ENCODE results near the gene IGSF3. TPM values are rescaled to one million over a fixed set of nuclear protein-coding genes. Genes with fewer than 3 reads are reported as not detected.
A peak's percentile ranks its signal among the peaks of the same experiment; 100 is the strongest.

The IGSF3 gene
- total RNA-seq, 1 experiment from 2014 or later = 3.5 TPM

DNA sequence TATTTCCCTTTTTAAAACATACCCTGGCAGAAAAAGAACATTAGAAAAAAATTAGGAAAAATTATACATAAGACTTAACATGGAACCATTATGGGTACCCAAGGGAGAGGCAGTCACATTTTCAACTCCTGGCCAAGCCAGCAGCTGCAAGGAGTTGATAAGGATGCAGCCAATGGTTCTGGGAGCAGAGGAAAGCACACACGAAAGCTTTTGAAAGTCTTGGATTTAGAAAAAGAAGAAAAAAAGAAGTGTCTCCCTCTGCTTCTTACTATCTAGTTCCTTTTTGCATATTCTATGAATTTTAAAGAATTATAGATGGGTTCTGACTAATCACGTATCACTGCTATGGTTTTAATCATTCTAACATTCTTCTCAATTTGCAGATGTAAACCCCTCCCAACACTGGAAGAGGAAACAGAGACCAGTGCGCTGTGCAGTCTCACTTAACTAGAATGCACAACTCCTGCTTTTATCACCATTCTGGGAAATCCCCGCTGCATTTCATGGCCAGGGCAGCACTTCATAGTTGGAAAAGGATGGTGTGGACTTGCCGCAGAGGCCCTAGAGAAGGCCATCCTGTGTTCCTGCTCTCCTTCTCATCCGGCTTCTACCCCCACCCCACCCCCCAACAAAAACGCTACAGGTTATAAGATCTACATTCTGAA lies 94.0 kb downstream of the IGSF3 start:
- DNase-seq (ENCODE audit: unreplicated experiment) = no peak
- Mint-ChIP-seq H3K27me3 (ENCODE audit: insufficient read depth, unreplicated experiment) (no peaks in the 10 kb centered on the region), H3K4me3 (ENCODE audit: unreplicated experiment) (no peak overlapping the region), H3K4me1 (ENCODE audit: insufficient read depth, unreplicated experiment) (peaks cover 21% of the 10 kb centered on the region), H3K9me3 (ENCODE audit: unreplicated experiment) (no peaks in the 10 kb centered on the region), H3K36me3 (ENCODE audit: insufficient read depth, unreplicated experiment) (peaks cover 12% of the 10 kb centered on the region), H3K27ac (ENCODE audit: low read depth, unreplicated experiment) (no peak overlapping the region)
- TF ChIP-seq, protein P1, sequence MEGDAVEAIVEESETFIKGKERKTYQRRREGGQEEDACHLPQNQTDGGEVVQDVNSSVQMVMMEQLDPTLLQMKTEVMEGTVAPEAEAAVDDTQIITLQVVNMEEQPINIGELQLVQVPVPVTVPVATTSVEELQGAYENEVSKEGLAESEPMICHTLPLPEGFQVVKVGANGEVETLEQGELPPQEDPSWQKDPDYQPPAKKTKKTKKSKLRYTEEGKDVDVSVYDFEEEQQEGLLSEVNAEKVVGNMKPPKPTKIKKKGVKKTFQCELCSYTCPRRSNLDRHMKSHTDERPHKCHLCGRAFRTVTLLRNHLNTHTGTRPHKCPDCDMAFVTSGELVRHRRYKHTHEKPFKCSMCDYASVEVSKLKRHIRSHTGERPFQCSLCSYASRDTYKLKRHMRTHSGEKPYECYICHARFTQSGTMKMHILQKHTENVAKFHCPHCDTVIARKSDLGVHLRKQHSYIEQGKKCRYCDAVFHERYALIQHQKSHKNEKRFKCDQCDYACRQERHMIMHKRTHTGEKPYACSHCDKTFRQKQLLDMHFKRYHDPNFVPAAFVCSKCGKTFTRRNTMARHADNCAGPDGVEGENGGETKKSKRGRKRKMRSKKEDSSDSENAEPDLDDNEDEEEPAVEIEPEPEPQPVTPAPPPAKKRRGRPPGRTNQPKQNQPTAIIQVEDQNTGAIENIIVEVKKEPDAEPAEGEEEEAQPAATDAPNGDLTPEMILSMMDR (IDR thresholded peaks at IDR 0.05; ENCODE audit: unreplicated experiment) = no peak
- CTCF ChIA-PET = interaction anchor here (0.6 to 4.0 kb wide), 16 partner anchors 10 to 486 kb away, joined by 3 to 27 read pairs (median 4); partner anchors contain the start of gene TTF2
- no TSS peak for BruUV-seq (replicated peaks)
- intact Hi-C loops (cut with micrococcal nuclease) = loop anchor here (1.0 to 10.0 kb wide), 9 partner anchors 23 to 486 kb away; no protein-coding TSS in a partner anchor
- POLR2A ChIA-PET = interaction anchor here (0.9 kb wide), 1 partner anchor 29 kb away, joined by 3 read pairs; no protein-coding TSS in a partner anchor

- Mint-ChIP-seq H3K4me1 (ENCODE audit: insufficient read depth, unreplicated experiment) (peaks cover 24% of the 10 kb centered on the region), H3K36me3 (ENCODE audit: insufficient read depth, unreplicated experiment) (peaks cover 12% of the 10 kb centered on the region), H3K4me3 (ENCODE audit: unreplicated experiment) (no peak overlapping the region), H3K27ac (ENCODE audit: low read depth, unreplicated experiment) (no peak overlapping the region), H3K9me3 (ENCODE audit: unreplicated experiment) (no peaks in the 10 kb centered on the region), H3K27me3 (ENCODE audit: insufficient read depth, unreplicated experiment) (no peaks in the 10 kb centered on the region)
- DNase-seq (ENCODE audit: unreplicated experiment) = no peak
- intact Hi-C loops (cut with micrococcal nuclease) = loop anchor here (5.0 to 10.0 kb wide), 4 partner anchors 164 to 438 kb away; no protein-coding TSS in a partner anchor
- no TSS peak for BruUV-seq (replicated peaks)
- ChIA-PET CTCF (interaction anchor here (0.6 to 4.0 kb wide), 8 partner anchors 15 to 487 kb away, joined by 3 to 27 read pairs (median 4); partner anchors contain the start of gene TTF2), POLR2A (interaction anchor here (0.7 to 5.0 kb wide), 2 partner anchors 16 to 24 kb away, joined by 4 to 37 read pairs; no protein-coding TSS in a partner anchor)
- TF ChIP-seq, protein P1 (IDR thresholded peaks at IDR 0.05; ENCODE audit: unreplicated experiment) = no peak
Observed at GRCh38 chr1:116572771-116573430, 94.6 kb downstream of the IGSF3 start.

GRCh38 chr1:116572099-116572498 lies 95.4 kb downstream of the IGSF3 start:
- peak overlapping the region; percentile 91 for H3K27ac Mint-ChIP-seq (ENCODE audit: low read depth, unreplicated experiment)
- TF ChIP-seq, protein P1 (IDR thresholded peaks at IDR 0.05; ENCODE audit: unreplicated experiment) = no peak
- H3K4me3 Mint-ChIP-seq (ENCODE audit: unreplicated experiment) = peak overlapping the region; percentile 69
- no TSS peak for BruUV-seq (replicated peaks)
- peaks cover 24% of the 10 kb centered on the region for H3K4me1 Mint-ChIP-seq (ENCODE audit: insufficient read depth, unreplicated experiment)
- ChIA-PET CTCF (interaction anchor here (0.5 to 4.0 kb wide), 7 partner anchors 24 to 542 kb away, joined by 3 to 27 read pairs (median 4); no protein-coding TSS in a partner anchor), POLR2A (interaction anchor here (5.0 kb wide), 1 partner anchor 15 kb away, joined by 37 read pairs; no protein-coding TSS in a partner anchor)
- no peaks in the 10 kb centered on the region for H3K27me3 Mint-ChIP-seq (ENCODE audit: insufficient read depth, unreplicated experiment)
- peaks cover 12% of the 10 kb centered on the region for H3K36me3 Mint-ChIP-seq (ENCODE audit: insufficient read depth, unreplicated experiment)
- H3K9me3 Mint-ChIP-seq (ENCODE audit: unreplicated experiment) = no peaks in the 10 kb centered on the region
- intact Hi-C loops (cut with micrococcal nuclease) = loop anchor here (5.0 to 10.0 kb wide), 4 partner anchors 165 to 437 kb away; no protein-coding TSS in a partner anchor
- DNase-seq (ENCODE audit: unreplicated experiment) = no peak

Measured in MCF 10A (cell line).